Measurements from ENCODE around the gene HIC2.
"Not testable (repeated sequence)": the region's sequence is repeated elsewhere in the genome, so short reads cannot be mapped to it uniquely, and the experiment has no call there.

GRCh38 chr22:21499623-21500506 lies 82.7 kb downstream of the HIC2 start:
- TF ChIP-seq CBFB (CRISPR knock-in tag; IDR thresholded peaks at IDR 0.05; ENCODE audit: low read depth); CTCF (IDR thresholded peaks at IDR 0.05); USF2 (CRISPR knock-in tag; IDR thresholded peaks at IDR 0.05); TEAD4 (CRISPR knock-in tag; IDR thresholded peaks at IDR 0.05); RELA (CRISPR knock-in tag; IDR thresholded peaks at IDR 0.05; ENCODE audit: borderline replicate concordance); KAT7 (CRISPR knock-in tag; IDR thresholded peaks at IDR 0.05; ENCODE audit: borderline replicate concordance); ZSCAN18 (CRISPR knock-in tag; IDR thresholded peaks at IDR 0.05); PRDM15 (CRISPR knock-in tag; IDR thresholded peaks at IDR 0.05); ETV6 (CRISPR knock-in tag; IDR thresholded peaks at IDR 0.05); SP1 (CRISPR knock-in tag; conservative IDR thresholded peaks at IDR 0.05); NR3C1 (CRISPR knock-in tag; conservative IDR thresholded peaks at IDR 0.05; ENCODE audit: low read depth); CDX4 (CRISPR knock-in tag; IDR thresholded peaks at IDR 0.05; ENCODE audit: borderline replicate concordance): not testable (repeated sequence)
